Right lung (tissue), 5 donors: ENCODE measurements around the gene SDR39U1. TPM values are rescaled to one million over a fixed set of nuclear protein-coding genes. Genes with fewer than 3 reads are reported as not detected.

Experiments used
- DNase-seq, 2 donors: peaks; one replicate each; pipeline ENCODE4 v3.0.0-alpha.2; 2013
- polyA plus RNA-seq, 5 donors: library from polyadenylated mRNA; unstranded; fragments of 120-200 nt; gene quantifications; one replicate each; pipeline versions ENCODE4 v1.2.1 to v1.2.3, GENCODE V29; 2013; ENCODE audit warnings: inconsistent platforms in 1 of 5, low replicate concordance in 1 of 5; ENCODE audit not compliant: insufficient read length in 5 of 5, insufficient read depth in 1 of 5

The SDR39U1 gene
- polyA plus RNA-seq, 5 donors = 37.5 to 61.9 (median 48.8) TPM

- DNase-seq = no peak
Observed at GRCh38 chr14:24394275-24394674, 48.3 kb downstream of the SDR39U1 start.

DNA sequence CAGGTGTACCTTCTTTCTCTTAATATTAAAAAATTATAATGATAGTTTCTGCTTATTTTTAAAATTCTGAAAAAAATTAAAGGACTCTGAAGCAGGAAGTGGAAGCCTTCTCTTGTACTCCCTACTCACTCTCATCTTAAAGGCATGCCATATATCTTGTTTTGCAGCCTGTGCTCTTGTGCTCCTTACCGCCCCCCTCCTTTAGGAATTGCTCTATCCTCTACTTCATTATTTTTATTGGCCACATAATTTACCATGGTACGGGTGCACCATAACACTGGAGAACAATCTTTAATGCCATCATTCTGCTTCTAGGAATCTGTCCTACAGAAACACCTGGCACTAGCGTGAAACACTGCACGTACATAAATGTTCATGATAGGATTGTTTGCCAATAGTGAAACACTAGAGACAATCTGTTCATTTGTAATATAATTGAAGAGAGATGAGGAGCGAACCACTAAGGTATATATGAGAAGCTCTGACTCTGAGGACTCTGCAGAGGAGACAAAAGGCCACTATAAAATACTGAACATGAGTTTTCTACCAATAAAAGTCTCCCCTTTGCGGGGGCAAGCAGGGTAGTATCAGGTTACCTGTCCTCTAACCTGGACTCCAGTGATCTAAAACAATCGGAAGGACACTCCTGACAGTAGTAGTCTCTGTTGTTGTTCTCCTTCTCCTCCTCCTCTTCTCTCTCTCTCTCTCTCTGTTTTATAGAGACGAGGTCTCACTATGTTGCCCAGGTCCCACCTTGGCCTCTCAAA lies 50.1 kb downstream of the SDR39U1 start:
- no peak for DNase-seq

DNA sequence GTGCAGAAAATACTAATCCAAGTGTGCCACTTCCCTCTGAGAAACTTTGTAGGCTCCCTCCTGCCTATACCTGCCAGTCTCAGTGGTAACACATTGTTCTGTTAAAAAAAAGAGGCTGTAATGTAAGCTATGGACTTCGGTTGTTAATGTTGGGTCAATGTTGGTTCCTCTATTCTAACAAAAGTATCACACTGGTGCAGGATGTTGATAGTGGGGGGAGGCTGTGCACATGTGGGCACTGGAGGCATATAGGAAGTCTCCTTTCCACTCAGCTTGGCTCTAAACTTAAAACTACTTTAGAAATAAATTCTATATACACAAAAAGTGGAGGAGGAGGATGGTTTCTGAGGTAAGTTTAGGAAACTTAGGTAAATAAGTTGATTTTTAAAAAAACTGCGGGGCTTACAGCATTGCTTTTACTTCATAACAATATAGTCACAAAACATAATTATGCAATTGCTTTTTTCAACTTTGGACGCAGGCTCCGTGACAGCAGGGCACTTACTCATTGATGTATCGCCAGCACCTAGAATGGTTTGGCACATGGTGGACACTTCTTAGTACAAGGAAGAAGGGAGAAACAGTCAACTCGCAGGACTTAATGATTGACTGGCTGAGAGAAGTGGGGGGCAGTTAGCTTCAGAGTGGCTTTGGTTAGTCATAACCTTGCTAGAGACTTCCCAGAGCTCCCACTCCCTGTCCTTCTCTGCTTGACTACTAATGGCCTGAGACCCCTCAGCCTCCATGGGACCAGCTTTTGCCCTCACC lies 51.7 kb downstream of the SDR39U1 start:
- DNase-seq = no peak

Other genes with a start within 250 kb of the SDR39U1 start
- gene TM9SF1, start 247.3 kb downstream of the SDR39U1 start, polyA plus RNA-seq = 10 to 100 TPM; 24.6 to 44.1 (median 33.8) TPM
- 10 to 100 TPM in 3 of 5 donors, 1 to 10 TPM in 2; 9.5 to 12.2 (median 11.9) TPM for gene TSSK4, start 237.1 kb downstream of the SDR39U1 start, polyA plus RNA-seq
- 10 to 100 TPM; 53.9 to 67.6 (median 62.3) TPM for gene CHMP4A, start 229.3 kb downstream of the SDR39U1 start, polyA plus RNA-seq
- 10 to 100 TPM; 11.8 to 17.2 (median 13.5) TPM for gene MDP1, start 226.7 kb downstream of the SDR39U1 start, polyA plus RNA-seq
- 100 to 1,000 TPM; 209 to 239 (median 224) TPM for gene NEDD8, start 210.4 kb downstream of the SDR39U1 start, polyA plus RNA-seq
- gene GMPR2, start 209.8 kb downstream of the SDR39U1 start, polyA plus RNA-seq = 100 to 1,000 TPM in 4 of 5 donors, 10 to 100 TPM in 1; 92.7 to 120 (median 114) TPM
- 10 to 100 TPM; 53.7 to 62.0 (median 60.9) TPM for gene TINF2, start 200.2 kb downstream of the SDR39U1 start, polyA plus RNA-seq
- 1 to 10 TPM; 2.0 to 4.7 (median 3.5) TPM for gene TGM1, start 179.6 kb downstream of the SDR39U1 start, polyA plus RNA-seq
- 10 to 100 TPM; 19.6 to 28.6 (median 24.9) TPM for gene RABGGTA, start 171.2 kb downstream of the SDR39U1 start, polyA plus RNA-seq
- gene DHRS1, start 143.0 kb downstream of the SDR39U1 start, polyA plus RNA-seq = 10 to 100 TPM; 38.8 to 54.7 (median 43.2) TPM
- 10 to 100 TPM; 21.3 to 26.7 (median 24.3) TPM for gene NOP9, start 142.9 kb downstream of the SDR39U1 start, polyA plus RNA-seq
- gene CIDEB, start 134.8 kb downstream of the SDR39U1 start, polyA plus RNA-seq = 10 to 100 TPM in 4 of 5 donors, 1 to 10 TPM in 1; 9.6 to 16.6 (median 14.1) TPM
- gene LTB4R2, start 132.6 kb downstream of the SDR39U1 start, polyA plus RNA-seq = 1 to 10 TPM; 3.4 to 5.2 (median 4.7) TPM
- 1 to 10 TPM; 5.2 to 6.9 (median 6.2) TPM for gene LTB4R, start 131.3 kb downstream of the SDR39U1 start, polyA plus RNA-seq
- gene ADCY4, start 107.7 kb downstream of the SDR39U1 start, polyA plus RNA-seq = 10 to 100 TPM; 26.9 to 37.3 (median 33.8) TPM
- gene RIPK3, start 102.8 kb downstream of the SDR39U1 start, polyA plus RNA-seq = 1 to 10 TPM; 2.1 to 3.6 (median 2.8) TPM
- gene NFATC4, start 74.6 kb downstream of the SDR39U1 start, polyA plus RNA-seq = 100 to 1,000 TPM in 1 of 5 donors, 10 to 100 TPM in 4; 64.5 to 102 (median 88.3) TPM
- 100 to 1,000 TPM in 2 of 5 donors, 10 to 100 TPM in 3; 78.3 to 109 (median 88.7) TPM for gene NYNRIN, start 43.8 kb downstream of the SDR39U1 start, polyA plus RNA-seq
- gene CBLN3, start 13.1 kb downstream of the SDR39U1 start, polyA plus RNA-seq = 1 to 10 TPM; 2.6 to 4.0 (median 3.6) TPM
- 10 to 100 TPM; 41.3 to 53.1 (median 50.2) TPM for gene KHNYN, start 12.8 kb downstream of the SDR39U1 start, polyA plus RNA-seq
- gene CMA1, start 65.5 kb upstream of the SDR39U1 start, polyA plus RNA-seq = under 1 TPM in 2 of 5 donors, not detected in 3; 0.26 to 0.49 TPM
- 1 to 10 TPM in 4 of 5 donors, under 1 TPM in 1; 0.66 to 2.1 (median 1.4) TPM for gene CTSG, start 133.5 kb upstream of the SDR39U1 start, polyA plus RNA-seq
- 1 to 10 TPM in 2 of 5 donors, under 1 TPM in 2, not detected in 1; 0.41 to 1.5 (median 0.99) TPM for gene GZMH, start 166.9 kb upstream of the SDR39U1 start, polyA plus RNA-seq
- gene GZMB, start 191.4 kb upstream of the SDR39U1 start, polyA plus RNA-seq = 1 to 10 TPM in 3 of 5 donors, under 1 TPM in 2; 0.70 to 2.2 (median 1.1) TPM